Measurements from ENCODE around the gene ZFP92. TPM values are rescaled to one million over a fixed set of nuclear protein-coding genes. Genes with fewer than 3 reads are reported as not detected.

ZFP92 gene
- total RNA-seq, 1 experiment from 2014 or later: not detected

DNA sequence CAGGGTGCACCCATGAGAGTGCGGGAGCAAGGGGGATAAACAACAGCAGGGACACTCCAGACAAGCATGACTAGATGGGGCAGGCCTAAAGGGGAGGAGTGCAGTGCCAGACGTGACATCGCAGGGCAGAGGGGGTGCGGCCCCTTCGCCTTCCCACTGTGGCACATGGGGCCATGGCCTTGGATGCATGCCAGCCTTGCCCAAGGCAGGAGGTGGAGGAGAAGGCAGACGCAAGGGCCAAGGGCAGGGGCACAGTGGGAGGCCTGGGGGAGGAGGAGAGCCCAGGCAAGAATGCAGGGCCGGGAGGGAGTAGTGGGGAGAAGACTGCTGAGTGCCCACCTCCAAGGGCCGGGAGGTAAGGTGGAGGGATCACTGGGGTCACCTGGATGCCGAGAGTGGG, 31.8 kb upstream of the ZFP92 start:
- no peak overlapping the region for H3K27ac ChIP-seq
- no peak overlapping the region for H3K4me3 ChIP-seq
- no peak overlapping the region for H2AFZ ChIP-seq
- ChIA-PET CTCF (no interaction called here), POLR2A (ENCODE audit: unreplicated experiment) (no interaction called here)
- no peaks in the 10 kb centered on the region for H3K4me1 ChIP-seq (replicated peaks; ENCODE audit: insufficient read depth)
- no peaks in the 10 kb centered on the region for H3K79me2 ChIP-seq (ENCODE audit: low read depth)
- TF ChIP-seq, protein P1, sequence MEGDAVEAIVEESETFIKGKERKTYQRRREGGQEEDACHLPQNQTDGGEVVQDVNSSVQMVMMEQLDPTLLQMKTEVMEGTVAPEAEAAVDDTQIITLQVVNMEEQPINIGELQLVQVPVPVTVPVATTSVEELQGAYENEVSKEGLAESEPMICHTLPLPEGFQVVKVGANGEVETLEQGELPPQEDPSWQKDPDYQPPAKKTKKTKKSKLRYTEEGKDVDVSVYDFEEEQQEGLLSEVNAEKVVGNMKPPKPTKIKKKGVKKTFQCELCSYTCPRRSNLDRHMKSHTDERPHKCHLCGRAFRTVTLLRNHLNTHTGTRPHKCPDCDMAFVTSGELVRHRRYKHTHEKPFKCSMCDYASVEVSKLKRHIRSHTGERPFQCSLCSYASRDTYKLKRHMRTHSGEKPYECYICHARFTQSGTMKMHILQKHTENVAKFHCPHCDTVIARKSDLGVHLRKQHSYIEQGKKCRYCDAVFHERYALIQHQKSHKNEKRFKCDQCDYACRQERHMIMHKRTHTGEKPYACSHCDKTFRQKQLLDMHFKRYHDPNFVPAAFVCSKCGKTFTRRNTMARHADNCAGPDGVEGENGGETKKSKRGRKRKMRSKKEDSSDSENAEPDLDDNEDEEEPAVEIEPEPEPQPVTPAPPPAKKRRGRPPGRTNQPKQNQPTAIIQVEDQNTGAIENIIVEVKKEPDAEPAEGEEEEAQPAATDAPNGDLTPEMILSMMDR (conservative IDR thresholded peaks at IDR 0.05): no peak
- TF ChIP-seq EZH2 (IDR thresholded peaks at IDR 0.05; ENCODE audit: low read depth): no peak
- no peaks in the 10 kb centered on the region for H3K36me3 ChIP-seq (ENCODE audit: low read depth)
- peaks cover 12% of the 10 kb centered on the region for H3F3A ChIP-seq (ENCODE audit: insufficient read depth, low read depth)
- no peaks in the 10 kb centered on the region for H3K9me3 ChIP-seq (ENCODE audit: insufficient read depth, low read depth)
- intact Hi-C loops (cut with micrococcal nuclease; ENCODE audit: unreplicated experiment): no loop called here
- no peak overlapping the region for H3K4me2 ChIP-seq
- no peaks in the 10 kb centered on the region for H3K9me2 ChIP-seq (ENCODE audit: insufficient read depth)
- no TSS peak for BruUV-seq (replicated peaks)
- H4K20me1 ChIP-seq (ENCODE audit: insufficient read depth): no peaks in the 10 kb centered on the region
- DNase-seq: no peak
- H3K27me3 ChIP-seq (ENCODE audit: insufficient read depth, low read depth): peaks cover 59% of the 10 kb centered on the region

DNA sequence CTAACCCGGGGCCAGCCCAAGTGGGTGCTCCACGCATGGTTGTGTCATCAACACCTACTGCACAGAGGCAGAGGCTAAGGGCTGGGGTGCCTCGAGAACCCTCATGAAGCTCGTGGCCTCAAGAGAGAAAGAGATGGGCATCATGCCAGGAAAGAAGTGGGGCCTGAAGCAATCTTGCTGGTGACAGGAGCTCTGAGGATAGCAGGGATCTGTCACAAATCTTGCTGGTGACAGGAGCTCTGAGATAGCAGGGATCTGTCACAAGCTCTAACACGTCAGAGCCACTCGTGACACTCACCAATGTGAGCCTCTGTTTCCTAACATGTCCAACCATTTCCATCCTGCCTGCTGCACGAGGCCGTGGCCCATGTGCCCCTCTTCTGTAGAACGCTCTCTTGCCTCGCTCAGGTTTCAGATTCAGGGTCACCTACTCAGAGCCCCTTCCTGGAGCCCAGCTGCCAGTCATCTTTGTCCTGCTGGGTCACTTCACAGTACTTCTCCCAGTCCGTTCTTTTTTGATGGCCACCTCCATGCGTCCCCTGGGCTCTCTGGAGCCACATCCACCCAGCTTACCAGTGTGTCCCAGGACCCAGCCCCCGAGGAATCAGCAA, 31.2 kb upstream of the ZFP92 start:
- H3K27me3 ChIP-seq (ENCODE audit: insufficient read depth, low read depth): peaks cover 58% of the 10 kb centered on the region
- H3K36me3 ChIP-seq (ENCODE audit: low read depth): no peaks in the 10 kb centered on the region
- H3K4me3 ChIP-seq: no peak overlapping the region
- intact Hi-C loops (cut with micrococcal nuclease; ENCODE audit: unreplicated experiment): no loop called here
- H3K79me2 ChIP-seq (ENCODE audit: low read depth): no peaks in the 10 kb centered on the region
- no peaks in the 10 kb centered on the region for H3K9me2 ChIP-seq (ENCODE audit: insufficient read depth)
- no TSS peak for BruUV-seq (replicated peaks)
- H3K4me1 ChIP-seq (replicated peaks; ENCODE audit: insufficient read depth): no peaks in the 10 kb centered on the region
- POLR2A ChIA-PET (ENCODE audit: unreplicated experiment): no interaction called here
- no peak overlapping the region for H3K27ac ChIP-seq
- no peaks in the 10 kb centered on the region for H3K9me3 ChIP-seq (ENCODE audit: insufficient read depth, low read depth)
- no peaks in the 10 kb centered on the region for H4K20me1 ChIP-seq (ENCODE audit: insufficient read depth)
- peaks cover 12% of the 10 kb centered on the region for H3F3A ChIP-seq (ENCODE audit: insufficient read depth, low read depth)
- CTCF ChIA-PET: no interaction called here
- H3K4me2 ChIP-seq: no peak overlapping the region
- no peak for TF ChIP-seq EZH2 (IDR thresholded peaks at IDR 0.05; ENCODE audit: low read depth)
- TF ChIP-seq, protein P1 (conservative IDR thresholded peaks at IDR 0.05): no peak
- DNase-seq: no peak
- no peak overlapping the region for H2AFZ ChIP-seq

DNA sequence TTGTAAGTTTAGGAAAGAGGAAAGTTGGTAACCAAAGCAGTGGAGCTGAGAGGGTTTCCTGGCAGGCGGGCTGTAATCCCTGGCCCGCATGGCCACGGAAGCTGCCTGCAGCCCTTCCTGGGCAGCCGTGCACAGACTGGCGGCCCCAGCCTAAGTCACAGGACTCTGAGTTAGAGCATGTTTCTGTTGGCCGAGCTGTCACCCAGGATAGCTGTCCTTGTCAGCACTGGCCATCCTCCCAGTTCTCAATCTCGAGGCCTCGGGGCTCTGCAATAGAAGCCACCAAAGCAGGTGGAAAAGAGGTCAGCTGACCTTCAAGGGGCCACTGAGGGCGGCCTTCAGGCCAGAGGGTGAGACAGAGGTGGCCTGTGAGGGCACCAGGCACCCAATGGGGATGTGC, 30.6 kb upstream of the ZFP92 start:
- Histone ChIP-seq H3K9me2 (ENCODE audit: insufficient read depth) (no peaks in the 10 kb centered on the region), H4K20me1 (ENCODE audit: insufficient read depth) (no peaks in the 10 kb centered on the region), H3K79me2 (ENCODE audit: low read depth) (no peaks in the 10 kb centered on the region), H3K4me2 (no peak overlapping the region), H3K27me3 (ENCODE audit: insufficient read depth, low read depth) (peaks cover 52% of the 10 kb centered on the region), H3K36me3 (ENCODE audit: low read depth) (no peaks in the 10 kb centered on the region), H3K4me3 (no peak overlapping the region), H3F3A (ENCODE audit: insufficient read depth, low read depth) (peaks cover 12% of the 10 kb centered on the region), H2AFZ (no peak overlapping the region), H3K4me1 (replicated peaks; ENCODE audit: insufficient read depth) (no peaks in the 10 kb centered on the region), H3K27ac (no peak overlapping the region), H3K9me3 (ENCODE audit: insufficient read depth, low read depth) (no peaks in the 10 kb centered on the region)
- intact Hi-C loops (cut with micrococcal nuclease; ENCODE audit: unreplicated experiment): no loop called here
- no TSS peak for BruUV-seq (replicated peaks)
- ChIA-PET CTCF (no interaction called here), POLR2A (ENCODE audit: unreplicated experiment) (no interaction called here)
- DNase-seq: no peak
- TF ChIP-seq EZH2 (IDR thresholded peaks at IDR 0.05; ENCODE audit: low read depth): no peak
- TF ChIP-seq, protein P1 (conservative IDR thresholded peaks at IDR 0.05): no peak
